Muscle of leg (tissue), 11 donors: ENCODE results near the gene RABGGTA. TPM values are rescaled to one million over a fixed set of nuclear protein-coding genes. Genes with fewer than 3 reads are reported as not detected.

Source experiments
- DNase-seq: peaks from one replicate; pipeline ENCODE4 v3.0.0; 2013
- H3K27ac ChIP-seq: one replicate; pipeline ENCODE4 v1.5.1; 2013; ENCODE audit warnings: mild to moderate bottlenecking, low read length, control low read depth
- H3K27me3 ChIP-seq: one replicate; pipeline ENCODE4 v1.6.1; 2013; ENCODE audit warnings: low read length; ENCODE audit not compliant: control insufficient read depth, insufficient read depth
- H3K36me3 ChIP-seq: one replicate; pipeline ENCODE4 v1.6.1; 2013; ENCODE audit warnings: low read length; ENCODE audit not compliant: control insufficient read depth, insufficient read depth
- H3K4me1 ChIP-seq: one replicate; pipeline ENCODE4 v1.6.1; 2013; ENCODE audit warnings: low read length; ENCODE audit not compliant: control insufficient read depth, insufficient read depth
- H3K4me3 ChIP-seq: one replicate; pipeline ENCODE4 v1.5.1; 2013; ENCODE audit warnings: low read length, control low read depth
- H3K9me3 ChIP-seq: replicated peaks from 2 replicates; pipeline ENCODE4 v1.6.1; 2013; ENCODE audit warnings: low read depth, low read length; ENCODE audit not compliant: control insufficient read depth
- WGBS: methylation state at CpG from one replicate; pipeline ENCODE4 v1.1.5; 2013; ENCODE audit warnings: missing lambda C conversion rate; ENCODE audit not compliant: insufficient coverage; 5-methylcytosine and 5-hydroxymethylcytosine counted together
- polyA plus RNA-seq, 8 donors: library from polyadenylated mRNA; unstranded; fragments of 120-200 nt; gene quantifications; one replicate each; pipeline versions ENCODE4 v1.2.1 to v1.2.3, GENCODE V29; 2013; ENCODE audit warnings: inconsistent platforms in 1 of 8, low replicate concordance in 1 of 8; ENCODE audit not compliant: insufficient read length in 8 of 8, insufficient read depth in 1 of 8
- total RNA-seq: library from RNA; stranded (reverse); fragments of 120-200 nt; gene quantifications from one replicate; pipeline ENCODE4 v1.2.4, GENCODE V29; 2013

The RABGGTA gene
- total and polyA plus RNA-seq, 9 donors = 8.5 to 21.5 (median 12.8) TPM

- H3K27ac ChIP-seq = peak overlapping the region; percentile 99
- peaks cover 28% of the 10 kb centered on the region for H3K36me3 ChIP-seq
- peak overlapping the region; percentile 86 for H3K4me3 ChIP-seq
- peak; percentile 39 for DNase-seq
- peaks cover 29% of the 10 kb centered on the region for H3K4me1 ChIP-seq
- H3K9me3 ChIP-seq = no peaks in the 10 kb centered on the region
- no peaks in the 10 kb centered on the region for H3K27me3 ChIP-seq
- 60% methylated on average over 2 of the region's 10 CpGs for WGBS
These were observed 28.0 kb downstream of the RABGGTA start for GRCh38 chr14:24243336-24243836.

- no peaks in the 10 kb centered on the region for H3K9me3 ChIP-seq
- H3K36me3 ChIP-seq = peaks cover 43% of the 10 kb centered on the region
- peak overlapping the region; percentile 99 for H3K27ac ChIP-seq
- peaks cover 29% of the 10 kb centered on the region for H3K4me1 ChIP-seq
- peak overlapping the region; percentile 86 for H3K4me3 ChIP-seq
- no peaks in the 10 kb centered on the region for H3K27me3 ChIP-seq
- WGBS = 1% methylated on average over 37 of the region's 39 CpGs
- peak; percentile 97 for DNase-seq
These were observed 29.5 kb downstream of the RABGGTA start for GRCh38 chr14:24241829-24242443.

- Histone ChIP-seq H3K27ac (no peak overlapping the region), H3K4me3 (no peak overlapping the region), H3K9me3 (no peaks in the 10 kb centered on the region), H3K36me3 (peaks cover 56% of the 10 kb centered on the region), H3K27me3 (no peaks in the 10 kb centered on the region), H3K4me1 (peaks cover 29% of the 10 kb centered on the region)
- 80% methylated on average over 6 of the region's 9 CpGs for WGBS
- peak; percentile 23 for DNase-seq
These were observed 31.1 kb downstream of the RABGGTA start for GRCh38 chr14:24240110-24240918.

DNA sequence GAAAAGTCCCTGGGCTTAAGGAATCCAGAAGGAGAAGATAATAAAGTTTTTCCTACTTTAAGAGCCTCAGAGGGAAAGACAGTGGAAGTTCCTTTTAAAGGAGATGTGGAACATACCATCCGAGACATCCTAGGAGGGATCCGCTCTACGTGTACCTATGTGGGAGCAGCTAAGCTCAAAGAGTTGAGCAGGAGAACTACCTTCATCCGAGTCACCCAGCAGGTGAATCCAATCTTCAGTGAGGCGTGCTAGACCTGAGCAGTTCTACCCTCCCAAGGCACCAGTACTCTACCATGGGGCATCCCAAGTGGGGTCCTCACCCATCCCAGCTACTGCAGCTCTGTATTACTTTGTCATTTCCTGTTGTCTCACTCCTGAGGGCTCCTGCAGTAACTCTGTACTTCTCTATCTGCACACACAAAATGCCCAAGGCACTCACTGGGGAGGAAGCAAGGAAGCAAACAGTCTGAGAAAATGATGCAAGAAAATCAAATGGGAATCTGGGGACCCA, 32.8 kb downstream of the RABGGTA start:
- H3K9me3 ChIP-seq = no peaks in the 10 kb centered on the region
- H3K4me3 ChIP-seq = no peak overlapping the region
- no peak overlapping the region for H3K27ac ChIP-seq
- H3K36me3 ChIP-seq = peaks cover 65% of the 10 kb centered on the region
- DNase-seq = no peak
- WGBS = 82% methylated on average over 4 of the region's 5 CpGs
- no peaks in the 10 kb centered on the region for H3K27me3 ChIP-seq
- H3K4me1 ChIP-seq = peaks cover 28% of the 10 kb centered on the region

DNA sequence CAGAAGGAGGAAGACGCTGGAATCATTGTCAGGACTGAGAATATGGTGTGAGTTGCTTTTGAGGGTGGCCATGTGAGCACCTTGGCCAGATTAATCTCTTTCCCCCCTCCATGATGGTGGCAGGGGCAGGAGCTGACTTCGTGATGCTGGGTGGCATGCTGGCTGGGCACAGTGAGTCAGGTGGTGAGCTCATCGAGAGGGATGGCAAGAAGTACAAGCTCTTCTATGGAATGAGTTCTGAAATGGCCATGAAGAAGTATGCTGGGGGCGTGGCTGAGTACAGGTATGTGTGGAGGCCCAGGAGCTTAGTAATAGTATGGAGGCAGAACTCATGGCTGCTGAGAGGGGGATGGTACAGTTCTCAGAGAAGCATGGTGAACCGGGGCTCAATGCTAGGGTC, 33.3 kb downstream of the RABGGTA start:
- Histone ChIP-seq H3K4me3 (no peak overlapping the region), H3K9me3 (no peaks in the 10 kb centered on the region), H3K4me1 (peaks cover 28% of the 10 kb centered on the region), H3K27ac (no peak overlapping the region), H3K36me3 (peaks cover 65% of the 10 kb centered on the region), H3K27me3 (no peaks in the 10 kb centered on the region)
- 80% methylated on average over 5 of the region's 5 CpGs for WGBS
- no peak for DNase-seq

- no peak for DNase-seq
- Histone ChIP-seq H3K27ac (no peak overlapping the region), H3K36me3 (peaks cover 65% of the 10 kb centered on the region), H3K4me1 (peaks cover 27% of the 10 kb centered on the region), H3K9me3 (no peaks in the 10 kb centered on the region), H3K27me3 (no peaks in the 10 kb centered on the region), H3K4me3 (no peak overlapping the region)
- 92% methylated on average over 2 of the region's 2 CpGs for WGBS
These were observed 33.9 kb downstream of the RABGGTA start for GRCh38 chr14:24237463-24237955.

DNA sequence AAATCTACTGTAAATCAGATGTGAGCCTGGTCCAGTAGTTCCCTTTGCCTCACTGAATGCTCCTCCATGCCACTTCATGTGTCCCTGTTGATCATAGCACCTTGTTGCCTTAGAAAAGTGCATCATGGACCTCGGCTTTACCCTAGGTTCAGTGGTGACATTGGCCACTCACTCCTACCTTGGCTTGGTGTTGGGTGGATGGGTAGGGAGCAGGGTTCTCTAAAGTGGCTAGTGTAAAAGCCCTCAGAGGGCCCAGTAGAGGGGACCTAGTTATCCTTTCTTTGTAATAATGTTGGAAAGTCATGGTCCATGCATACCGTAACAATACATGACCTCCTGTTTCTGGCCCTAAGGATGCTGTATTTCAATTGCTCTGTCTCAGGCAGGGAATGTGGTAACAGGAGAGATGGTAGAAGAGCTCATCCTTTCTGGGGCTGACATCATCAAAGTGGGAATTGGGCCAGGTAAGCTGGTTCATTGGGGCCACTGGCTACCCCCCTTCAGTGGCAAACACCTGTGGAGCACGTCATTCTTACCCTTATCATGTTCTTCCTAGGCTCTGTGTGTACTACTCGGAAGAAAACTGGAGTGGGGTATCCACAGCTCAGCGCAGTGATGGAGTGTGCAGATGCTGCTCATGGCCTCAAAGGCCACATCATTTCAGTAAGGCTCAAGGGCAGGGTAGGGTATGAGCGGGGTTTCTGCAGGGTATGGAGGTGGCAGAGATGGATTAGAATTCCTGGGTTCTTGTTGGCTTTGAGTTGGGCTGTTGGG, 34.5 kb downstream of the RABGGTA start:
- peaks cover 65% of the 10 kb centered on the region for H3K36me3 ChIP-seq
- H3K27ac ChIP-seq = no peak overlapping the region
- 100% methylated on average over 3 of the region's 6 CpGs for WGBS
- H3K4me1 ChIP-seq = peaks cover 27% of the 10 kb centered on the region
- H3K4me3 ChIP-seq = no peak overlapping the region
- H3K9me3 ChIP-seq = no peaks in the 10 kb centered on the region
- H3K27me3 ChIP-seq = no peaks in the 10 kb centered on the region
- DNase-seq = no peak

- no peak for DNase-seq
- WGBS = 100% methylated on average over 1 of the region's 5 CpGs
- Histone ChIP-seq H3K36me3 (peaks cover 64% of the 10 kb centered on the region), H3K27me3 (no peaks in the 10 kb centered on the region), H3K9me3 (no peaks in the 10 kb centered on the region), H3K4me3 (no peak overlapping the region), H3K4me1 (peaks cover 26% of the 10 kb centered on the region), H3K27ac (no peak overlapping the region)
These were observed 35.4 kb downstream of the RABGGTA start for GRCh38 chr14:24235804-24236688.
